ENCODE data around the gene DOCK6.

Gene DOCK6

DNA sequence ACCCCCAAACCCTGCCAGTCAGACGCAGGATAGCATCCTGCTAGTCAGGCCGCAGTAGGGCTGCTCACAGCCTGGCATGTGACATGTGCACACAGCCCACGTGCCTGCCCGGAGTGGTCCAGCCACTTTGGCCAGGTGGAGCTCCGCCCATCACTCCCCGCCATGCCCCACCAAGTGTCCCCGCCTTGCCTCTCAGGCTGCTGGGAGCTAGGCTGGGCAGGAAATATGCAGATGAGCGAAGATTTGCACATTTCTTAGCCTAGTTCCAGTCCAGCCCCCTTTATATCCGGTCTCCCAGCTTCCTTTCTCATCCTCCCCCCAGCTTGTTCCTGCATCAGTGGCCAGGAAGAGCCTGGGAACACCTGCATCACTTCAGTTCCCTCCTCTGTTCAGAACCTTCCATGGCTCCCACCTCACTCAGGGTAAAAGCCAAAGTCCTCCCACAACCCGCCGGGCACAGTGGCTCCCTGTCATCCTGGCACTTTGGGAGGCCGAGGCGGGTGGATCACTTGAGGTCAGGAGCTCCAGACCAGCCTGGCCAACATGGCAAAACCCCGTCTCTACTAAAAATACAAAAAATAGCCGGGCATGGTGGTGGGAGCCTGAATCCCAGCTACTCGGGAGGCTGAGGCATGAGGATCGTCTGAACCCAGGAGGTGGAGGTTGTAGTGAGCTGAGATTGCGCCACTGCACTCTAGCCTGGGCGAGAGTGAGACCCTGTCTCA, 2.3 kb upstream of the DOCK6 start:
- TF ChIP-seq REST (IDR thresholded peaks at IDR 0.05; ENCODE audit: insufficient read depth in 1 of 2, low read depth in 2 of 2, low read length in 2 of 2) (no peak), FOXP2 (optimal IDR thresholded peaks at IDR 0.05; ENCODE audit: borderline replicate concordance, extremely low read depth, extremely low read length, insufficient read depth) (peak; percentile 35)

DNA sequence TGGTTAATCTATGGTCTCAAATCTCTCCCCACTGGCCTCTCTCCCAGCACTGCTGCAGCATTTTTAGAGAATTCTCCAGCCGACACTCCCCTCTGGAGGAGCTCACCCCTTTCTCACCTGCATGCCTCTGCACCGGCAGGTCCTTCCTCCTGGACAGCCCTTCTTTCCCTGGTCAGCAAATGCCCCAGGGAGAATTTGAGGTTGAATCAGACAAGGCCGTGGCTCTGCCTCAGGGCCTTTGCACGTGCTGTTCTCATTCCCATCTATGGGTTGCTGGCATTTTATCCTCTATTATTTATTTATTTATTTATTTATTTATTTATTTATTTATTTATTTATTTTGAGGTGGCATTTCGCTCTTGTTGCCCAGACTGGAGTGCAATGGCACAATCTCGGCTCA, 1.4 kb upstream of the DOCK6 start:
- TF ChIP-seq SIN3A (IDR thresholded peaks at IDR 0.05; ENCODE audit: borderline replicate concordance, insufficient read depth, low read length) (no peak), POLR2AphosphoS5 (IDR thresholded peaks at IDR 0.05; ENCODE audit: low read depth, low read length) (no peak), FOXP2 (optimal IDR thresholded peaks at IDR 0.05; ENCODE audit: borderline replicate concordance, extremely low read depth, extremely low read length, insufficient read depth) (no peak), REST (IDR thresholded peaks at IDR 0.05; ENCODE audit: insufficient read depth in 1 of 2, low read depth in 2 of 2, low read length in 2 of 2) (no peak), TAF1 (IDR thresholded peaks at IDR 0.05; ENCODE audit: borderline replicate concordance, insufficient read depth, low read length) (no peak)

DNA sequence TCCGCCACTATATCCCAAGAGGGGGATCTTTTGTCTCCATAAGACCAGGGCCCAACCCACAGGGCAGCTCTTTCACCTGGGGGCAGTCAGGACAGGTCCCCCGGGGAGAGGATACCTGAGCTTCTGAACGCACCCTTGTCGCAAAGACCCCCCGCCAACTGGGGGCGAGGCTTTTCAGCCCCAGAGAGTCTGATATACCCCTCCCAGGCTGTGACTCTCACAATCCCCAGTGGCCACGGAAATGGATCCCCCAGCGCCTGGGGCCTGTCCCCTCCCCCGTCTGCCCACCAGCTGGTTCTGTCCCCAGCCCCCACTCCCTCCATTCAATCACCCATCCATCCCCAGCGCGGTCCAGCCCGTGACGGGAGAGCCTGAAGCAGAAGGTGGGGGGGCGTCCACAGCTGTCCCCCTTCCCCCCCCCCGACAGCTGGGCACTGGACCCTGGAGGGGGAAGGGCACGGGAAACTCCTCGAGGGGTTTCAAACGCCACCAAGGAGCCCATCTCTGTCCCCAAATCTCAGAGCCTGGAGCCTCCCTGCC, 823 bp downstream of the DOCK6 start:
- TF ChIP-seq SIN3A (IDR thresholded peaks at IDR 0.05; ENCODE audit: borderline replicate concordance, insufficient read depth, low read length) = no peak
- no peak for TF ChIP-seq REST (IDR thresholded peaks at IDR 0.05; ENCODE audit: insufficient read depth in 1 of 2, low read depth in 2 of 2, low read length in 2 of 2)
- no peak for TF ChIP-seq TAF1 (IDR thresholded peaks at IDR 0.05; ENCODE audit: borderline replicate concordance, insufficient read depth, low read length)
- no peak for TF ChIP-seq FOXP2 (optimal IDR thresholded peaks at IDR 0.05; ENCODE audit: borderline replicate concordance, extremely low read depth, extremely low read length, insufficient read depth)
- no peak for TF ChIP-seq POLR2AphosphoS5 (IDR thresholded peaks at IDR 0.05; ENCODE audit: low read depth, low read length)

DNA sequence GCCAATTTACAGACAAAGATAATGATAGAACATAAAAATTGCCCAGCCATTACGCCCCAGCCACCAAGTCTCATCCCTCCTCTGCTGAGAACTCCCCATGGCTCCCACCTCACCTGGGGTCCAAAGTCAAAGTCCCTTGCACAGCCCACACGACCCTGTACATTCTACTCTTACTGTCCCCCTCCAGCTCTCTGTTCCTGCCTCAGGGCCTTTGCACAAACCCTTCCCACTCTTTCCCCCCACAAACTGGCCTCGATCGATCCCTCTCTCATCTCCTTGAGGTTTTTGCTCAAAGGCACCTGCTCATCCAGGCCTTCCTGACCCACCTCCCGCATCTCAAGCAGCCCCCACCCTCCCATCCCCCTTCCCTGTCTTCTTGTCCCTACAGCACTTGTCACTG, 1.3 kb downstream of the DOCK6 start:
- no peak for TF ChIP-seq TAF1 (IDR thresholded peaks at IDR 0.05; ENCODE audit: borderline replicate concordance, insufficient read depth, low read length)
- TF ChIP-seq POLR2AphosphoS5 (IDR thresholded peaks at IDR 0.05; ENCODE audit: low read depth, low read length) = no peak
- TF ChIP-seq REST (IDR thresholded peaks at IDR 0.05; ENCODE audit: insufficient read depth in 1 of 2, low read depth in 2 of 2, low read length in 2 of 2) = no peak
- no peak for TF ChIP-seq FOXP2 (optimal IDR thresholded peaks at IDR 0.05; ENCODE audit: borderline replicate concordance, extremely low read depth, extremely low read length, insufficient read depth)
- TF ChIP-seq SIN3A (IDR thresholded peaks at IDR 0.05; ENCODE audit: borderline replicate concordance, insufficient read depth, low read length) = no peak
